Fibroblast of lung (primary cell): ENCODE results near the gene CERCAM.

Experiments
- EZH2 ChIP-seq: IDR thresholded peaks from 2 replicates; pipeline ENCODE4 v1.5.1; 2012; ENCODE audit warnings: low read length, control low read depth, mild to moderate bottlenecking; ENCODE audit errors: missing control alignments
- TF ChIP-seq, protein P1 (sequence below), 2 donors: IDR thresholded peaks in 1 of 2; conservative IDR thresholded peaks in 1 of 2; 1 replicate in 1 of 2; 2 replicates in 1 of 2; pipeline ENCODE4 v1.5.1; 2011 to 2012; ENCODE audit warnings: low read length in 2 of 2, control low read depth in 1 of 2, inconsistent platforms in 1 of 2, low read depth in 1 of 2, mild to moderate bottlenecking in 1 of 2

DNA sequence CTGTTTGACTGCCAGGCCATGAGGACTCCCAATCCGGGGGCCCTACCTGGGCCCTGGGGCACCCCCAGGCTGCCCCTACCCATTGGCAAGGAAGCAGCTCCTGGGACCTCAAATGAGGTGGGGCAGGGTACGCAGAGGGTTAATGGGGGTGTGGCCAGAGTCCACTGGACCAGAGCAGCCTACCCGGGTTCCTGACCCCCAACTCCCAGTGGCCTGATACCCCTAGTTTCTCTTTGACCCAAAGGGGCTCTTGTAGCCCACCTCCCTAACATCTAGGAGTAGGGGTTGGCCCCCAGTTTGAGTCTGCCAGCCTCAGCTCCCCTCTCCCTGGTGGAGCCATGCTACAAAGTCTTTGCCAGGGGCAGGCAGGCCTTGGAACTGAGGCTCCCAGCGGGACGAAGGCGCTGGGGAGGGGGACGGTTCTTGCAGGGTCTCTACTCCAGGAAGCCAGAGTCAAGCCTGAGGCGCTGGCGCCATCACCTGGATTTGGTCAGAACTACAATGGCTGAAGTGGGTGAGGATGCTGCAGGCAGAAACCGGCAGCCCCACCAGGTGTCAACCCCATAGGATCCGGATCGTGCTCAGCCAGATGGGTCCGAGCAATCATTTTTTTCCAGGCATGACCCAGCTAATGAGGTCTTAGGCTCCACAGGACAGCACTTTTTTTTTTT, 8.4 kb upstream of the CERCAM start:
- TF ChIP-seq, protein P1, sequence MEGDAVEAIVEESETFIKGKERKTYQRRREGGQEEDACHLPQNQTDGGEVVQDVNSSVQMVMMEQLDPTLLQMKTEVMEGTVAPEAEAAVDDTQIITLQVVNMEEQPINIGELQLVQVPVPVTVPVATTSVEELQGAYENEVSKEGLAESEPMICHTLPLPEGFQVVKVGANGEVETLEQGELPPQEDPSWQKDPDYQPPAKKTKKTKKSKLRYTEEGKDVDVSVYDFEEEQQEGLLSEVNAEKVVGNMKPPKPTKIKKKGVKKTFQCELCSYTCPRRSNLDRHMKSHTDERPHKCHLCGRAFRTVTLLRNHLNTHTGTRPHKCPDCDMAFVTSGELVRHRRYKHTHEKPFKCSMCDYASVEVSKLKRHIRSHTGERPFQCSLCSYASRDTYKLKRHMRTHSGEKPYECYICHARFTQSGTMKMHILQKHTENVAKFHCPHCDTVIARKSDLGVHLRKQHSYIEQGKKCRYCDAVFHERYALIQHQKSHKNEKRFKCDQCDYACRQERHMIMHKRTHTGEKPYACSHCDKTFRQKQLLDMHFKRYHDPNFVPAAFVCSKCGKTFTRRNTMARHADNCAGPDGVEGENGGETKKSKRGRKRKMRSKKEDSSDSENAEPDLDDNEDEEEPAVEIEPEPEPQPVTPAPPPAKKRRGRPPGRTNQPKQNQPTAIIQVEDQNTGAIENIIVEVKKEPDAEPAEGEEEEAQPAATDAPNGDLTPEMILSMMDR (conservative IDR thresholded peaks at IDR 0.05 in 1 of 2, IDR thresholded peaks at IDR 0.05 in 1 of 2; ENCODE audit: low read depth in 1 of 2, low read length in 2 of 2) = peak; percentile 48 to 59
- TF ChIP-seq EZH2 = no peak
